Esophagus squamous epithelium (tissue), 5 donors: Measurements from ENCODE around the gene PRAME. TPM values are rescaled to one million over a fixed set of nuclear protein-coding genes. Genes with fewer than 3 reads are reported as not detected.

Experiments used
- DNase-seq: peaks from one replicate; lab custom pipeline; 2025; lab: John Stamatoyannopoulos, UW
- H3K27ac ChIP-seq, 4 donors: fragments of 200-600 bp; sonication (generic); one replicate each; pipeline ENCODE4 v1.5.1; 2016 to 2019; ENCODE audit warnings: mild to moderate bottlenecking in 1 of 4
- H3K27me3 ChIP-seq, 4 donors: fragments of 200-600 bp; sonication (generic); 1 replicate in 3 of 4; 2 replicates in 1 of 4; pipeline versions ENCODE4 v1.5.1 to v1.6.0; 2017 to 2021; ENCODE audit warnings: antibody characterized with exemption in 1 of 4
- H3K36me3 ChIP-seq, 3 donors: fragments of 200-600 bp; sonication (generic); one replicate each; pipeline ENCODE4 v1.5.1; 2016 to 2019
- H3K4me1 ChIP-seq, 3 donors: fragments of 200-600 bp; sonication (generic); one replicate each; pipeline ENCODE4 v1.5.1; 2017 to 2019
- H3K4me3 ChIP-seq, 4 donors: fragments of 200-600 bp; sonication (generic); 1 replicate in 3 of 4; 2 replicates in 1 of 4; pipeline ENCODE4 v1.5.1; 2016 to 2019; ENCODE audit warnings: mild to moderate bottlenecking in 2 of 4, moderate library complexity in 1 of 4
- H3K9me3 ChIP-seq, 3 donors: fragments of 200-600 bp; sonication (generic); one replicate each; pipeline ENCODE4 v1.5.1; 2016 to 2019
- CTCF ChIP-seq, 6 experiments: fragments of 450-650 bp in 4 of 6; fragments of 200-600 bp in 2 of 6; sonication (generic) in 2 of 6; IDR thresholded peaks; one replicate each; pipeline ENCODE4 v1.5.1; 2016 to 2019; ENCODE audit warnings: antibody characterized with exemption in 6 of 6, mild to moderate bottlenecking in 4 of 6, moderate library complexity in 4 of 6
- POLR2A ChIP-seq, 4 donors: fragments of 450-650 bp; IDR thresholded peaks; one replicate each; pipeline ENCODE4 v1.6.1; 2017; ENCODE audit warnings: antibody characterized with exemption in 4 of 4, mild to moderate bottlenecking in 4 of 4, moderate library complexity in 3 of 4
- WGBS, 2 donors: methylation state at CpG; one replicate each; pipeline ENCODE4 v1.1.5; 2018; 5-methylcytosine and 5-hydroxymethylcytosine counted together
- intact Hi-C: fragments of 100-400 bp; cut with DNase I; formaldehyde crosslinking; loops from one replicate; pipeline ENCODE4 v1.15.0; 2022
- total RNA-seq, 4 donors: library from RNA; depleted of rRNA; stranded (reverse); fragments of >200 nt; gene quantifications; one replicate each; pipeline ENCODE4 v1.1.0, GENCODE V29; 2016
- donor health status: DM: yes; HTN: yes; CAD: no.

PRAME gene
- total RNA-seq, 4 donors from 2014 or later: not detected

GRCh38 chr22:22546490-22546889, 12.6 kb downstream of the PRAME start:
- TF ChIP-seq CTCF (IDR thresholded peaks at IDR 0.05) (no peak), POLR2A (IDR thresholded peaks at IDR 0.05) (no peak)
- Histone ChIP-seq H3K4me1 (no peaks in the 10 kb centered on the region), H3K27ac (no peak overlapping the region), H3K36me3 (no peaks in the 10 kb centered on the region), H3K9me3 (no peaks in the 10 kb centered on the region), H3K4me3 (no peak overlapping the region), H3K27me3 (peaks cover 0 to 22% (median 0%) of the 10 kb centered on the region in 4 donors)
- no peak for DNase-seq
- WGBS, 2 donors: 49 to 54% methylated on average over 4 to 5 of the region's 5 CpGs
- intact Hi-C loops: no loop called here

DNA sequence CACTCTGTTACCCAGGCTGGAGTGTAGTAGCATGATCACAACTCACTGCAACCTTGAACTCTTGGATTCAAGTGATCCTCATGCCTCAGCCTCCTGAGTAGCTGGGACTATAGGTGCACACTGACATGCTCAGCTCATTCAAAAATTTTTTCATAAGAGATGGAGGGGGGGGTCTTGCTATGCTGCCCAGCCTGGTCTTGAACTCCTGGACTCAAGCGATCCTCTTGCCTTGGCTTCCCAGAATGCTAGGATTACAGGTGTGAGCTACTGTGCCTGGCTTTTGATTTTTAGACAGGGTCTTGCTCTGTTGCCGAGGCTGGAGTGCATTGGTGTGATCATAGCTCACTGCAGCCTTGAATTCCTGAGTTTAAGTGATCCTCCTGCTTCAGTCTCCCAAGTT, 14.0 kb downstream of the PRAME start:
- no peaks in the 10 kb centered on the region for H3K36me3 ChIP-seq
- 43 to 50% methylated on average over 1 to 2 of the region's 2 CpGs for WGBS, 2 donors

GRCh38 chr22:22538226-22538989, 20.7 kb downstream of the PRAME start:
- TF ChIP-seq POLR2A (IDR thresholded peaks at IDR 0.05) (no peak), CTCF (IDR thresholded peaks at IDR 0.05) (no peak)
- no peak overlapping the region for H3K27ac ChIP-seq
- H3K4me3 ChIP-seq: no peak overlapping the region
- no peaks in the 10 kb centered on the region for H3K4me1 ChIP-seq
- no peak for DNase-seq
- 68 to 77% methylated on average over 7 of the region's 7 CpGs for WGBS, 2 donors
- peaks cover 0 to 22% (median 0%) of the 10 kb centered on the region in 4 donors for H3K27me3 ChIP-seq
- H3K36me3 ChIP-seq: no peaks in the 10 kb centered on the region
- intact Hi-C loops: no loop called here
- H3K9me3 ChIP-seq: no peaks in the 10 kb centered on the region

More for the DNA sequence above, 14.0 kb downstream of the PRAME start:
- no peak overlapping the region for H3K4me3 ChIP-seq
- no peak overlapping the region for H3K27ac ChIP-seq
- no peaks in the 10 kb centered on the region for H3K4me1 ChIP-seq
- no peaks in the 10 kb centered on the region for H3K9me3 ChIP-seq
- TF ChIP-seq POLR2A (IDR thresholded peaks at IDR 0.05) (no peak), CTCF (IDR thresholded peaks at IDR 0.05) (no peak)
- DNase-seq: no peak
- intact Hi-C loops: no loop called here
- H3K27me3 ChIP-seq: peaks cover 0 to 29% (median 0%) of the 10 kb centered on the region in 4 donors

GRCh38 chr22:22536916-22537315, 22.1 kb downstream of the PRAME start:
- Histone ChIP-seq H3K4me1 (no peaks in the 10 kb centered on the region), H3K27ac (no peak overlapping the region), H3K27me3 (peaks cover 0 to 22% (median 0%) of the 10 kb centered on the region in 4 donors), H3K4me3 (no peak overlapping the region), H3K36me3 (no peaks in the 10 kb centered on the region), H3K9me3 (no peaks in the 10 kb centered on the region)
- no peak for DNase-seq
- intact Hi-C loops: no loop called here
- TF ChIP-seq POLR2A (IDR thresholded peaks at IDR 0.05) (no peak), CTCF (IDR thresholded peaks at IDR 0.05) (no peak)
- 42 to 43% methylated on average over 1 of the region's 1 CpG for WGBS, 2 donors

DNA sequence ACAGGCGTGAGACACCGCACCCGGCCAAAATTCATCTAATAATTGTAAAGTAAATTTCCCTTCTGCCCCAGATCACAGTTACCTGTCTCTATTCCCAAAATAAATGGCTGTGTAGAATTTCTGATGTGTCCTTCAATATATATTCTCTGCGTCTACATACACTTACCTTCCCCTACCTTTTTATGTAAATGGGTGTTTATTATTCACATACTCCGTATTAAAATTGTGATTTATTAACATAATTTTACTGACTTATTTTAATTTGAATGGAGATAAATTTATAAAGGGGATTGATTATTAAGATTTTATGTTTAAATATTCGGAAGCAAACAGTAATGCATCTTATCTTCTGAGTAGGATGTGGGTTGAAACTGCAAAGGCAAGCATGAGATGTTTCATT, 22.6 kb downstream of the PRAME start:
- intact Hi-C loops: no loop called here
- Histone ChIP-seq H3K4me1 (no peaks in the 10 kb centered on the region), H3K36me3 (no peaks in the 10 kb centered on the region), H3K4me3 (no peak overlapping the region), H3K27me3 (peaks cover 0 to 18% (median 0%) of the 10 kb centered on the region in 4 donors), H3K27ac (no peak overlapping the region), H3K9me3 (no peaks in the 10 kb centered on the region)
- no peak for TF ChIP-seq POLR2A (IDR thresholded peaks at IDR 0.05)
- TF ChIP-seq CTCF (IDR thresholded peaks at IDR 0.05): no peak
- 73% methylated on average over 6 of the region's 6 CpGs for WGBS, 2 donors
- no peak for DNase-seq
